Right lobe of liver (tissue), 6 donors: ENCODE measurements around the gene AARS2. TPM values are rescaled to one million over a fixed set of nuclear protein-coding genes. Genes with fewer than 3 reads are reported as not detected.

Experiments
- ATAC-seq, 4 donors: fragments of 200-7000 bp; cut with Tn5 transposase; one replicate each; pipeline ENCODE4 v1.9.1; 2020; ENCODE audit warnings: mild to moderate bottlenecking in 4 of 4, moderate library complexity in 4 of 4
- DNase-seq, 3 donors: peaks; one replicate each; pipeline ENCODE4 v3.0.0-alpha.2; 2020
- H3K27ac ChIP-seq, 3 donors: fragments of 200-600 bp; one replicate each; pipeline ENCODE4 v1.8.0; 2022
- H3K27me3 ChIP-seq, 2 donors: fragments of 200-600 bp; one replicate each; pipeline ENCODE4 v1.8.0; 2022
- H3K36me3 ChIP-seq, 4 donors: fragments of 200-600 bp; sonication (generic) in 1 of 4; one replicate each; pipeline versions ENCODE4 v1.5.1 to v1.8.0; 2017 to 2022; ENCODE audit warnings: control low read depth in 1 of 4
- H3K4me1 ChIP-seq, 4 donors: fragments of 200-600 bp; sonication (generic) in 1 of 4; one replicate each; pipeline versions ENCODE4 v1.5.1 to v1.8.0; 2017 to 2022; ENCODE audit warnings: control low read depth in 1 of 4
- H3K4me3 ChIP-seq, 3 donors: fragments of 200-600 bp; one replicate each; pipeline ENCODE4 v1.8.0; 2022
- H3K9me3 ChIP-seq, 4 donors: fragments of 200-600 bp; sonication (generic) in 1 of 4; one replicate each; pipeline versions ENCODE4 v1.5.1 to v1.8.0; 2017 to 2022; ENCODE audit warnings: control low read depth in 1 of 4
- POLR2A ChIP-seq: fragments of 450-650 bp; IDR thresholded peaks from one replicate; pipeline ENCODE4 v1.6.1; 2017; ENCODE audit warnings: antibody characterized with exemption, mild to moderate bottlenecking
- WGBS: methylation state at CpG from one replicate; pipeline ENCODE4 v1.1.6; 2018; ENCODE audit warnings: low coverage, low lambda C conversion rate; ENCODE audit not compliant: insufficient coverage; ENCODE audit errors: missing lambda C conversion rate; 5-methylcytosine and 5-hydroxymethylcytosine counted together
- intact Hi-C, 2 donors: fragments of 100-400 bp; cut with DNase I; formaldehyde crosslinking; loops; one replicate each; pipeline versions ENCODE4 v1.11.2 to v1.14.1; 2022
- total RNA-seq, 6 experiments: library from RNA; depleted of rRNA in 2 of 6; stranded (reverse); fragments of >200 nt in 2 of 6; fragmentation: NEBNext Ultra II Directional in 3 of 6; extraction: Animal tissue kit (Norgen Biotek cat#: 25700) in 3 of 6; gene quantifications; one replicate each; pipeline versions ENCODE4 v1.1.0 to v1.2.4, GENCODE V29; 2016 to 2023
- TF ChIP-seq, protein P1 (sequence below), 4 donors: fragments of 200-600 bp in 3 of 4; fragments of 450-650 bp in 1 of 4; IDR thresholded peaks; one replicate each; pipeline versions ENCODE4 v1.5.1 to v1.8.0; 2016 to 2022; ENCODE audit warnings: antibody characterized with exemption in 4 of 4, mild to moderate bottlenecking in 2 of 4
- donor health status: DM: no; HTN: yes; CAD: no.
- donor health status: DM: no; HTN: no; CAD: no.
- donor health status: DM: no; HTN: no; CAD: no.
- donor health status: DM: no; HTN: yes; CAD: no.
- donor health status: DM: no; HTN: yes; CAD: no.

The AARS2 gene
- total RNA-seq, 6 experiments from 2014 or later, result 5.5 to 9.8 (median 7.0) TPM

DNA sequence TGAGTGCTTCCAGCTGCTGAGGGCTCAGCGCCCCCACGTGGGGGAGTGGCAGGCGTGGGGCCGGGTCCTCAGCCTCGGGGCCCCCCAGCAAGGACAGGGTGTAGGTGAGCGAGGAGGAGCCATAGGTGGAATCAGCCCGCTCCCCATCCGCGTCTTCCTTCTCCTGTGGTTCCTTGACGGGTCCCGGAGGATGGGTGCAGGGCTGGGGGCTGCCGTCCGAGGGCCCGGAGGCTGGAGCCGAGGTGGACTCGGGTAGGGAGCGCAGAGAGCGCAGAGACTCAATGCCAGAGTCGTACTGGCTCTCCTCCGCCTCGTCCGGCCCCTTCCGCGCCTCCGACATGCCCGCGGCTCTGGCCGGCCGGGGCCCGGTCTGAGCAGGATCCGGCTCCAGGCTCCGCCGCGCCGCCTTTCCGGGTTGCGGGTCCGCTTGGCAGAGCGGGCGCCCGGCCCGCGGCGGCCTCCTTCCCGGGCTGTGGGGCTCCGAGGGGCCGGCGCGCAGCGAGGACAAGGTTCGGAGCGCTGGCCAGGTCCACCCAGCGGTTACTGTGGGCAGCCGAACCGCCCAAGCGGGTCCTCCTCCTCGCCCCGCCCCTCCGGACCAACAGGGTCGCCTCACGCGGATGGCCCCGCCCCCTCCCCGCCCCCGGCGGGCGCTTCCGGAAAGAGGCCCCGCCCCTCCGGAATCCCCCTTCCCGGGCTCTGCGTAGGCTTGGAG, 48.0 kb downstream of the AARS2 start, which contains the start of gene NFKBIE:
TSS of gene NFKBIE (minus strand) at position 545 of the 715 bp plus-strand sequence. CDS start at position 340, 205 bp downstream.
- Histone ChIP-seq H3K27me3 (no peaks in the 10 kb centered on the region), H3K36me3 (peaks cover 0 to under 1% (median 0%) of the 10 kb centered on the region in 4 donors), H3K4me1 (peaks cover 0 to 16% (median 7%) of the 10 kb centered on the region in 4 donors), H3K4me3 (peak within 1 kb of the TSS; percentile 67 to 97 (median 86)), H3K9me3 (no peaks in the 10 kb centered on the region), H3K27ac (peak within 1 kb of the TSS; percentile 58 to 88 (median 81))
- DNase-seq (peak; percentile 97 to 99 (median 98)), ATAC-seq (peak; percentile 82 to 95 (median 92))
- intact Hi-C loops, result loop anchor here (5.0 kb wide), 1 partner anchor 72 kb away; no protein-coding TSS in a partner anchor
- WGBS, result 1% methylated on average over 12 of the region's 72 CpGs
- peak; percentile 94 for TF ChIP-seq POLR2A
- TF ChIP-seq, protein P1, sequence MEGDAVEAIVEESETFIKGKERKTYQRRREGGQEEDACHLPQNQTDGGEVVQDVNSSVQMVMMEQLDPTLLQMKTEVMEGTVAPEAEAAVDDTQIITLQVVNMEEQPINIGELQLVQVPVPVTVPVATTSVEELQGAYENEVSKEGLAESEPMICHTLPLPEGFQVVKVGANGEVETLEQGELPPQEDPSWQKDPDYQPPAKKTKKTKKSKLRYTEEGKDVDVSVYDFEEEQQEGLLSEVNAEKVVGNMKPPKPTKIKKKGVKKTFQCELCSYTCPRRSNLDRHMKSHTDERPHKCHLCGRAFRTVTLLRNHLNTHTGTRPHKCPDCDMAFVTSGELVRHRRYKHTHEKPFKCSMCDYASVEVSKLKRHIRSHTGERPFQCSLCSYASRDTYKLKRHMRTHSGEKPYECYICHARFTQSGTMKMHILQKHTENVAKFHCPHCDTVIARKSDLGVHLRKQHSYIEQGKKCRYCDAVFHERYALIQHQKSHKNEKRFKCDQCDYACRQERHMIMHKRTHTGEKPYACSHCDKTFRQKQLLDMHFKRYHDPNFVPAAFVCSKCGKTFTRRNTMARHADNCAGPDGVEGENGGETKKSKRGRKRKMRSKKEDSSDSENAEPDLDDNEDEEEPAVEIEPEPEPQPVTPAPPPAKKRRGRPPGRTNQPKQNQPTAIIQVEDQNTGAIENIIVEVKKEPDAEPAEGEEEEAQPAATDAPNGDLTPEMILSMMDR (IDR thresholded peaks at IDR 0.05), result peak; percentile 13 to 24 (median 18)

DNA sequence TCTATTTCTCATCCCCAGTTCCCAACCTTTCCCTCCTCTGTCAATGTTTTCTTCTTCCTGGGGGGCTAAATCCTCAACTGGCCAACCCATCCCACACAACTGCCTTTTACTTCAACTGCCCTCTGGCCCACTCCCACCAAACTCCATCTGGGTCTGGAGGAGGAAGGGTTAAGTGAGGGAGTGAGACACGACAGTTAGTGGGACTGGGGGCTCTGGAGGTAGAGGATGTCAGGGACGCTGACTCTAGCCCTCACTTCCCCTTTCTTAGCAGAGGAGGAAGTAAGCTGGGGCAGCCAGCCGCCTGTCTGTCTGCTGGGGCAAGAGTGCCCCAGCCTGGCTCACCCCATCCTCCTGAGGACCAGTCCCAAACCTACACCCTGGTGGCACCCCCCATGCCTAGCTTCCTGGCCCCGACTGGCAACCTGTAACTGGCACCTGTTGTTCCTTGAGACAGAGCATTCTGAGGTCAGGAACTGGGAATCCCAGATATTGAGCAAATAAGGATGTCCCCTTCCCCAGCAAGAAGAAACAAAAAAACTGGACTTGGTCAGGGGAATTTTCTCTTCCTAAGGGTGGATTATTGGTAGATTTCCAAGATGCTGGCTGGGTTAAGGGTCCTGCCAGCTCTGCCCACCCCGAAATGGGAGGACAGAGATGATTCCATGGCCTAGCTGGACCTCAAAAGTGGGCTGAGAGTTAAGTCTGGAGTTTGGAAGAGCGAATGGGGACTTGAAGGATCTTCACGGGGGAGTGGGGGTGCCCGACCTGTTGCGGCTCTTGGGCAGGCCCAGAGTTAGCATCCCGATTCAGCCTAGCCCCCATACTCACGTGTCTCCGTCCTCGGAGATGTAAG, 48.8 kb downstream of the AARS2 start:
- Histone ChIP-seq H3K27me3 (no peaks in the 10 kb centered on the region), H3K9me3 (no peaks in the 10 kb centered on the region), H3K4me3 (peak overlapping the region; percentile 67 to 97 (median 86)), H3K36me3 (peaks cover 0 to 8% (median 0%) of the 10 kb centered on the region in 4 donors), H3K27ac (peak overlapping the region; percentile 58 to 88 (median 81)), H3K4me1 (peaks cover 0 to 16% (median 7%) of the 10 kb centered on the region in 4 donors)
- TF ChIP-seq, protein P1 (IDR thresholded peaks at IDR 0.05), result no peak
- TF ChIP-seq POLR2A, result no peak
- DNase-seq (peak; percentile 58 to 77 (median 61)), ATAC-seq (peak; percentile 4 to 21 (median 8))
- intact Hi-C loops, result loop anchor here (5.0 kb wide), 1 partner anchor 73 kb away; no protein-coding TSS in a partner anchor
- WGBS, result 8% methylated on average over 9 of the region's 13 CpGs

DNA sequence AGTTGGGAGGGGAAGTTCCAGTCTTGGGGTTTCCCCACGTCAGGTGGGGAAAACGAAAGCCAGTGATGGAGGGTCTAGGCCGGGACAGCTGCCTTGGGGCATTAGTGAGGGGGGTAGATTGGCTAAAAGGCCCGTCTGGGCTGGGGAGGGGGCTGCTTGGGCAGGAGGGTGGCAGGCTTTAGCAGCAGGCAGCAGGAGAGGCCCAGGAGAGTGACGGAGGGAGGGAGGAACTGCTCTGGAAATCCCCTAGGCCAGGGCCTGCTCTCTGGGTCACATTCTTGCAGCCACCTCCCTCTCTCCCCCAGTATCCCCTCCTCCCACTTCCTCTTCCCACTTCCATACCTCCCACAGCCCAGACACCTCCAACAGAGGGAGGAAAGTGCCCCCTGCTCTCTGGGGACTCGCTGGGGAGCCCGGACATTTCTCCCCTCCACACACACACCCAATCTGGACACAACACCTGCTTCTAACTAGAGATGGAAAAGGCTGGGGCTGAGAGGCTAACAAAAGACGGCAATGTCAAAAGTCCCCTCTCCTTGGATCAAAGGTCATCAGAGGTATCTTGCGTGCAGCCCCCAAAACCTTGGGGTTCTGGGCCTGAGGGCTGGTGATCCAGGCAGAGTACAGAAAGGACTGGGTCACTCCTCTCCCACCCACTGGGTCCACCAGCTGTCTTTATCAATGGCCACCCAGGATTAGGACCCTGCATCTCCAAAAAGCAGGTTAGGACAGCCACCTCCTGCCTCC, 49.6 kb downstream of the AARS2 start:
- Histone ChIP-seq H3K4me3 (peak overlapping the region; percentile 67 to 97 (median 86)), H3K4me1 (peaks cover 0 to 16% (median 7%) of the 10 kb centered on the region in 4 donors), H3K27me3 (no peaks in the 10 kb centered on the region), H3K36me3 (peaks cover 0 to 9% (median 0%) of the 10 kb centered on the region in 4 donors), H3K9me3 (no peaks in the 10 kb centered on the region), H3K27ac (peak overlapping the region in 2 of 3 donors; percentile 58 to 88)
- intact Hi-C loops, result no loop called here
- WGBS, result 21% methylated on average over 5 of the region's 9 CpGs
- peak; percentile 5 to 61 (median 30) for ATAC-seq
- TF ChIP-seq, protein P1 (IDR thresholded peaks at IDR 0.05), result no peak
- peak; percentile 46 for TF ChIP-seq POLR2A
- peak; percentile 47 to 72 (median 60) for DNase-seq
